NCI-H345 (cell line): ENCODE data around the gene GFM2.
"Not testable (repeated sequence)": the region's sequence is repeated elsewhere in the genome, so short reads cannot be mapped to it uniquely, and the experiment has no call there.

Source experiments
- DNase-seq: peaks from one replicate; lab custom pipeline; 2025; lab: John Stamatoyannopoulos, UW

GFM2 gene

GRCh38 chr5:74693191-74693590 is 73.7 kb downstream of the GFM2 start:
- no peak for DNase-seq

GRCh38 chr5:74686962-74687751 is 79.8 kb downstream of the GFM2 start:
- DNase-seq = no peak

GRCh38 chr5:74685979-74686631 is 80.8 kb downstream of the GFM2 start:
- DNase-seq = no peak

GRCh38 chr5:74684900-74685851 is 81.7 kb downstream of the GFM2 start, which contains the start of gene HEXB:
TSS of gene HEXB (plus strand) at chr5:74685233. CDS start at chr5:74685261, 28 bp downstream.
- DNase-seq = peak; percentile 74

GRCh38 chr5:74679966-74680365 is 87.0 kb downstream of the GFM2 start:
- DNase-seq = no peak

- DNase-seq = not testable (repeated sequence)
Observed at GRCh38 chr5:74679300-74679699, 87.6 kb downstream of the GFM2 start.

- DNase-seq = not testable (repeated sequence)
Observed at GRCh38 chr5:74678123-74678522, 88.8 kb downstream of the GFM2 start.

GRCh38 chr5:74676466-74676865 is 90.5 kb downstream of the GFM2 start:
- not testable (repeated sequence) for DNase-seq

- DNase-seq = peak; percentile 18
Observed at GRCh38 chr5:74673011-74673790, 93.7 kb downstream of the GFM2 start.

GRCh38 chr5:74672215-74672877 is 94.6 kb downstream of the GFM2 start:
- no peak for DNase-seq
